MM.1S (cell line): ENCODE results near the gene SLC4A11.

Source experiments
- DNase-seq: peaks from one replicate; pipeline ENCODE4 v3.0.0-alpha.2; 2015
- H2AFZ ChIP-seq: fragments of 300-600 bp; sonication (generic); 2 replicates; pipeline ENCODE4 v1.6.0; 2016; ENCODE audit warnings: antibody characterized with exemption, low read length
- H3F3A ChIP-seq: fragments of 300-600 bp; sonication (generic); 2 replicates; pipeline ENCODE4 v1.6.1; 2016; ENCODE audit warnings: mild to moderate bottlenecking, antibody characterized with exemption, low read length, moderate library complexity, mixed read lengths; ENCODE audit not compliant: insufficient read depth
- H3K27ac ChIP-seq: fragments of 300-600 bp; sonication (generic); 2 replicates; pipeline ENCODE4 v1.5.1; 2016; ENCODE audit warnings: mild to moderate bottlenecking, low read length
- H3K27me3 ChIP-seq: fragments of 300-600 bp; sonication (generic); replicated peaks from 2 replicates; pipeline ENCODE4 v1.6.0; 2016; ENCODE audit warnings: low read length; ENCODE audit not compliant: insufficient read depth
- H3K36me3 ChIP-seq: fragments of 300-600 bp; sonication (generic); replicated peaks from 2 replicates; pipeline ENCODE4 v1.6.1; 2016; ENCODE audit warnings: mild to moderate bottlenecking, low read length, mixed read lengths; ENCODE audit not compliant: insufficient read depth
- H3K4me1 ChIP-seq: fragments of 300-600 bp; sonication (generic); 2 replicates; pipeline ENCODE4 v1.6.1; 2016; ENCODE audit warnings: low read length, mixed read lengths
- H3K4me2 ChIP-seq: fragments of 300-600 bp; sonication (generic); 2 replicates; pipeline ENCODE4 v1.6.0; 2016; ENCODE audit warnings: low read depth, low read length
- H3K4me3 ChIP-seq: fragments of 300-600 bp; sonication (generic); 2 replicates; pipeline ENCODE4 v1.5.1; 2016; ENCODE audit warnings: low read length, mixed read lengths
- H3K79me2 ChIP-seq: fragments of 300-600 bp; sonication (generic); 2 replicates; pipeline ENCODE4 v1.6.1; 2016; ENCODE audit warnings: mixed run types, low read length, mixed read lengths
- H3K9ac ChIP-seq: fragments of 300-600 bp; sonication (generic); 2 replicates; pipeline ENCODE4 v1.6.1; 2016; ENCODE audit warnings: low read length, mixed read lengths
- H3K9me2 ChIP-seq: fragments of 300-600 bp; sonication (generic); replicated peaks from 2 replicates; pipeline ENCODE4 v1.6.1; 2016; ENCODE audit warnings: mild to moderate bottlenecking, low read length, mixed read lengths; ENCODE audit not compliant: insufficient read depth
- H3K9me3 ChIP-seq: fragments of 300-600 bp; sonication (generic); replicated peaks from 2 replicates; pipeline ENCODE4 v1.6.1; 2016; ENCODE audit warnings: mild to moderate bottlenecking, low read length, mixed read lengths; ENCODE audit not compliant: insufficient read depth
- H4K20me1 ChIP-seq: fragments of 300-600 bp; sonication (generic); 2 replicates; pipeline ENCODE4 v1.6.1; 2016; ENCODE audit warnings: mild to moderate bottlenecking, low read length, moderate library complexity, mixed read lengths; ENCODE audit not compliant: insufficient read depth
- EZH2 ChIP-seq: fragments of 300-600 bp; sonication (generic); optimal IDR thresholded peaks from 2 replicates; pipeline ENCODE3; 2017; ENCODE audit warnings: low read depth, mild to moderate bottlenecking, antibody characterized with exemption, low read length, mixed read lengths
- EZH2phosphoT487 ChIP-seq: fragments of 300-600 bp; sonication (generic); IDR thresholded peaks from 2 replicates; pipeline ENCODE4 v1.6.1; 2018; ENCODE audit warnings: antibody characterized with exemption, low read length
- TF ChIP-seq, protein P1 (sequence below): fragments of 300-600 bp; sonication (generic); IDR thresholded peaks from 2 replicates; pipeline ENCODE4 v1.5.1; 2016; ENCODE audit warnings: antibody characterized with exemption, low read length, mixed read lengths

The SLC4A11 gene

GRCh38 chr20:3237011-3237957 lies 1.7 kb downstream of the SLC4A11 start:
- no peak overlapping the region for H2AFZ ChIP-seq
- no peaks in the 10 kb centered on the region for H3K9me2 ChIP-seq
- no peak overlapping the region for H3K4me3 ChIP-seq
- no peaks in the 10 kb centered on the region for H3K79me2 ChIP-seq
- TF ChIP-seq EZH2phosphoT487 (no peak), EZH2 (no peak)
- TF ChIP-seq, protein P1, sequence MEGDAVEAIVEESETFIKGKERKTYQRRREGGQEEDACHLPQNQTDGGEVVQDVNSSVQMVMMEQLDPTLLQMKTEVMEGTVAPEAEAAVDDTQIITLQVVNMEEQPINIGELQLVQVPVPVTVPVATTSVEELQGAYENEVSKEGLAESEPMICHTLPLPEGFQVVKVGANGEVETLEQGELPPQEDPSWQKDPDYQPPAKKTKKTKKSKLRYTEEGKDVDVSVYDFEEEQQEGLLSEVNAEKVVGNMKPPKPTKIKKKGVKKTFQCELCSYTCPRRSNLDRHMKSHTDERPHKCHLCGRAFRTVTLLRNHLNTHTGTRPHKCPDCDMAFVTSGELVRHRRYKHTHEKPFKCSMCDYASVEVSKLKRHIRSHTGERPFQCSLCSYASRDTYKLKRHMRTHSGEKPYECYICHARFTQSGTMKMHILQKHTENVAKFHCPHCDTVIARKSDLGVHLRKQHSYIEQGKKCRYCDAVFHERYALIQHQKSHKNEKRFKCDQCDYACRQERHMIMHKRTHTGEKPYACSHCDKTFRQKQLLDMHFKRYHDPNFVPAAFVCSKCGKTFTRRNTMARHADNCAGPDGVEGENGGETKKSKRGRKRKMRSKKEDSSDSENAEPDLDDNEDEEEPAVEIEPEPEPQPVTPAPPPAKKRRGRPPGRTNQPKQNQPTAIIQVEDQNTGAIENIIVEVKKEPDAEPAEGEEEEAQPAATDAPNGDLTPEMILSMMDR: no peak
- H3K27me3 ChIP-seq: peaks cover 46% of the 10 kb centered on the region
- H3K9me3 ChIP-seq: no peaks in the 10 kb centered on the region
- no peak overlapping the region for H3K9ac ChIP-seq
- no peak for DNase-seq
- no peaks in the 10 kb centered on the region for H3K36me3 ChIP-seq
- no peak overlapping the region for H3K27ac ChIP-seq
- 0 out of 2 replicates have a peak, but pooled peaks cover 3% of the 10 kb centered on the region for H3K4me1 ChIP-seq
- no peak overlapping the region for H3K4me2 ChIP-seq
- no peaks in the 10 kb centered on the region for H4K20me1 ChIP-seq
- H3F3A ChIP-seq: no peaks in the 10 kb centered on the region

GRCh38 chr20:3235666-3236324 lies 3.2 kb downstream of the SLC4A11 start:
- no peak for DNase-seq
- no peaks in the 10 kb centered on the region for H3K79me2 ChIP-seq
- H3K27ac ChIP-seq: no peak overlapping the region
- H3K9ac ChIP-seq: no peak overlapping the region
- no peaks in the 10 kb centered on the region for H3F3A ChIP-seq
- TF ChIP-seq EZH2 (no peak), EZH2phosphoT487 (no peak)
- TF ChIP-seq, protein P1: no peak
- no peaks in the 10 kb centered on the region for H3K9me2 ChIP-seq
- H3K36me3 ChIP-seq: no peaks in the 10 kb centered on the region
- no peak overlapping the region for H3K4me3 ChIP-seq
- H3K9me3 ChIP-seq: no peaks in the 10 kb centered on the region
- no peak overlapping the region for H2AFZ ChIP-seq
- H3K4me2 ChIP-seq: no peak overlapping the region
- H3K4me1 ChIP-seq: 0 out of 2 replicates have a peak, but pooled peaks cover 3% of the 10 kb centered on the region
- H4K20me1 ChIP-seq: no peaks in the 10 kb centered on the region
- H3K27me3 ChIP-seq: peaks cover 32% of the 10 kb centered on the region

DNA sequence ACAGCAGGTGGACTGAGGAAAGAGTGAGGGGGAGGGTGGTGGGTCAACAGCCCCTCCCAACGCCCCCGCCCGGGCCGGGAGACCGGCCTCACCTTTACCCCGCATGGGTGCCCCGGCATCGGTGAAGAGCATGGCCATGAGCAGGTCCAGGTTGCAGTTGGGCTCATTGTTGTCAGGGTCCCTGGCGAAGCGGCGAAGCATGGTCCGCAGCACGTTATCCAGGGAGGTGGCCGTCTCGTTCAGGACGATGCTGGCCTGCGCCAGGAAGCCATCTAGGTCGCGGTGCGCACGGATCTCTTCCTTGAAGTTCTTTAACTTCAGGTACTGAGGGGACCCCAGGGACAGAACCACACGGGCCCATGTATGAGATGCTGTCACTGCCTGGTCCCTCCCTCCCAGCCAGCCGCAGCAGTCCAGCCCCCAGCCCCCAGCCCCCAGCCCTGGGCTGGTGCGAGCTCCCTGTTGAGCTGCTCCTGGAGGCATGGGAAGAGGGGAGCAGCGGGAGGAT lies 4.9 kb downstream of the SLC4A11 start:
- no peak overlapping the region for H3K4me2 ChIP-seq
- H3K36me3 ChIP-seq: no peaks in the 10 kb centered on the region
- H3K9me2 ChIP-seq: no peaks in the 10 kb centered on the region
- H2AFZ ChIP-seq: no peak overlapping the region
- H3K79me2 ChIP-seq: no peaks in the 10 kb centered on the region
- H3K9me3 ChIP-seq: no peaks in the 10 kb centered on the region
- no peak overlapping the region for H3K4me3 ChIP-seq
- peaks cover 16% of the 10 kb centered on the region for H3K27me3 ChIP-seq
- H3F3A ChIP-seq: no peaks in the 10 kb centered on the region
- no peak for DNase-seq
- no peak overlapping the region for H3K9ac ChIP-seq
- H3K4me1 ChIP-seq: no peaks in the 10 kb centered on the region
- TF ChIP-seq EZH2 (no peak), EZH2phosphoT487 (no peak)
- TF ChIP-seq, protein P1: no peak
- no peak overlapping the region for H3K27ac ChIP-seq
- H4K20me1 ChIP-seq: no peaks in the 10 kb centered on the region
